ENCODE data around the gene THAP11.

THAP11 gene

DNA sequence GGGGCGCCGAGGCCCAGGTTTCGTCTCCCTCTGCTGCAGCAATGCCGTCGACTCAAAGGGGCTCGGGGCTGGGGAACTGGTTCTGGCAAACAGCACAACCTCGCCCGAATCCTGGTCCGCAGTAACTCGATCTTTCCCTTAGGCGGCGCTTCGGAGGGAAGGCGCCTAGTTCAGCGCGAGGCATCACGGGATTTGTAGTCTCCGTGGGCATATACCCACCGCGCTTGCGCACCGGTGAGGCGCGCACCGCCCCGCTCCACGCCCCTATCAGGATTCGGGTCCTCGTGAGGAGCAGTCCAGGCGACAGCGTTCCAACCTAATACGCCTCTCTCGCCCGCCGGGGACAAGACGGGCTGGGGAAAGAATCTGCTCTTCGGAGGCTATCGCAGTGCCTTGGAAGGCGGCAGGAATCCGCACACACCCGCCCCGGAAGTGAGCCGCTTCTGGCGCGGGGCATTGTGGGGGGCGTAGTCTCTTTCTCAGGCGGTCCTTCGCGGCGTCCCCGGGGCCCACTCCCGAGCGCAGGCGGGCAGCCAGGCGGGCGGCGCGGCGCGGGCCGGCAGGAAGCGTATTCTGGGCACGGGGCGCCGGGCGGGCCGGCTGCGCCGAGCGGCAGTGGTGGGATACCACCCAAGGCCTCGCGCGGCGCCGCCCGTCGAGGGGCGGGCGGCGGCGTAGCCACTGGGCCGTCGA is at the start of gene THAP11:
Gene THAP11, plus strand, starts transcription at position 505 of the 693 bp plus-strand sequence. CDS start 235 bp downstream, outside the sequence.
- peak; percentile 87 for DNase-seq (ENCODE audit: low read depth)

DNA sequence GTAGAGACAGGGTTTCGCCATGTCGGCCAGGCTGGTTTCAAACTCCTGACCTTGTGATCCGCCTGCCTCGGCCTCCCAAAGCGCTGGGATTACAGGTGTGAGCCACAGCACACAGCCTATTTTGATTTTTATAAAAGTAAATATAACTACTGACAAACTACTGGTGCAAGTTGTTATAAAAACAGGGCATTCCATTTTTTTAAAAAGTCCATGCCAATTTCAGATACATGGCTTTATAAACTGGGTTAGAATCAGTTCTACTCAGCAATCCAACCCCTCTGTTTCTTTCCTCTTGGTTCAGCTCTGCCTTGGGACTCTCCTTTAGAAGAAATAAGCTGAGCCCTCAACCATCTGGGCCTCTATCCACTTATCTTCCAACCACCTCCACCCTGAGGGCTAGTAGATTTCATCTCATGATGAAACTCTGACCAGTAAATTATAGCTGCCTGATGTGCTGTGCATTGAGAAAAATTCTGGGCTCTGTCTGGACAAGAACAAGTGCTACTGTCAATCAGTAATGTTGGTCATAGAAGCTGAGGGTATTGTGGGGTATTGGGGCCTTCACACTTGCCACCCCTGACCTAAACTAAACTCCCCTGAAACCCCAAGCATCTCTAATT is 45.9 kb upstream of the THAP11 start:
- no peak for DNase-seq (ENCODE audit: low read depth)

DNA sequence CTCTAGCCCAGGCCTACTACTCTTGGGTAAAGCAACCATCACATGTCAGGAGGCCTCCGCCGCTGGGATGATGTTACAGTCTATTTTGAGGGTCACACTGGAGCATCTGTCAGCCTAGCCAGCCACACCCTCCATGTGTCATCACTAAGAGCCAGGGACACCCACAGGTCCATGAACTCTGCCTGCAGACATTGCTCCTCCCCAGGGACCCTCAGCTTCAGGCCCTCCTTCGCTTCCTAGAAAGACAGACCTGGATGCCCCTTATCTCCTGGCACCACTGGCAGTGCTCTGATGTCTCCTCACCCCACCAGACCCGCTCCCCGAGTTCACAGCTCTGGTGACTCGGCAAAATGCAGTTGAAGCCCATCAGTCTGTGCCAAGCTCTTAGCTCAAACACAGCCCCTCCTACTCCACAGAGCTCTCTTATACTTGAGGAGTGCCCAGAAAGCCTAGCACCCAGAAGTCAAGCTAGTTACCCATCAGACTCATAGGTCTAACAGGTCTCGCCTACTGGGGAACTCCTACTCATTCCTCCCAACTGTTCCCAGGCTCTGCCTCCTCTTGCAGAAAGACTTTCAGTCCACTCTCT is 41.7 kb upstream of the THAP11 start:
- no peak for DNase-seq (ENCODE audit: low read depth)

DNA sequence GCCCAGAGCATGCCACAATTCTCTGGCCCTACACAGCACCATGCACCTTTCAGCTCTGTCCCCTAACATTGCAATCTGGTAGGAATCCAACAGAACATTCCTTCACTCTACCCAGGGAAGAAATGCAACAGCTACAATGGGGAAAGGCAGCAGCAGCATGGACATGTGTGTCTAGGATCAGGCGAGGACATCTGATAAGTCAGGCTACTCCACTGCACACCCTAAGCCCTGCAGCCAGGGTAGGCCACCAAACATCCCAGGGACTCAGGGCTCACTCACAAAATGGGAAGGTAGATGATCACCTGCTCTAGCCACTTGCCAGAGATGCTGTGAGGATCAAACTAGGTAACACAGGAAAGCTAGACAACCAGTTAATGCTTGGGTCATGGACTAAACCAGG is 40.9 kb upstream of the THAP11 start:
- DNase-seq (ENCODE audit: low read depth), result no peak

DNA sequence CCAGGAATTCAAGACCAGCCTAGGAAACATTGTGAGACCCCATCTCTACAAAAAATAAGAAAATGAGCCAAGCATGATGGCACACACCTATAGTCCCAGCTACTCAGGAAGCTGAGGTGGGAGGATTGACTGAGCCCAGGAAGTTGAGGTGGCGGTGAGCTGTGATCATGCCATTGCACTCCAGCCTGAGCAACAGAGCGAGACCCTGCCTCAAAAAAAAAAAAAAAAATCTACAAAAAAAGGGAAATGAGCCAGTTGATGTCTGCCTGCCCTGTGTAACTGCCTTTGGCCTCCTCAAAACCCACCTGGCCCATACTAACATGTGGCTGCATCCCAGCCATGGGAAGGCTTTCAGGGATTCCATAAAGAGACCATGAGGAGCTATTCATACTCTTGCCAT is 40.2 kb upstream of the THAP11 start:
- no peak for DNase-seq (ENCODE audit: low read depth)

DNA sequence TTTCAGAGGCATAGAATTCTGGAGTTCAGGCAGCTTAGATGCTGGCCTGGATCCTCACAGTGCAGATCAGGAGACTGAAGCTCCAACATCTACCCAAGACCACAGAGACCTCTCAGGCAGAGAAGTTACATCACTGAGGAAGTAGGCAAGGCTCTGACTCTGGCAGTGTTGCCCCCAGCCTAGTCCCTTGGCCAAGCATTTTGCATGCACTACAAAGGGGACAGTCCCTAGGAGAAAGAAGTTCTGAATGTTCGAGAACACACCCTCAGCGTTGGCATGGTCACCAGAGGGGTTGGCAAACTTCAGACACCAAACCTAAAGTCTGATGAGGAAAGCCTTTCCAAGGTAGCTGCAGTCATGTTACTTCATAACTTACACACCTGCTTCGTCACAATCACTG is 38.2 kb upstream of the THAP11 start:
- no peak for DNase-seq (ENCODE audit: low read depth)

DNA sequence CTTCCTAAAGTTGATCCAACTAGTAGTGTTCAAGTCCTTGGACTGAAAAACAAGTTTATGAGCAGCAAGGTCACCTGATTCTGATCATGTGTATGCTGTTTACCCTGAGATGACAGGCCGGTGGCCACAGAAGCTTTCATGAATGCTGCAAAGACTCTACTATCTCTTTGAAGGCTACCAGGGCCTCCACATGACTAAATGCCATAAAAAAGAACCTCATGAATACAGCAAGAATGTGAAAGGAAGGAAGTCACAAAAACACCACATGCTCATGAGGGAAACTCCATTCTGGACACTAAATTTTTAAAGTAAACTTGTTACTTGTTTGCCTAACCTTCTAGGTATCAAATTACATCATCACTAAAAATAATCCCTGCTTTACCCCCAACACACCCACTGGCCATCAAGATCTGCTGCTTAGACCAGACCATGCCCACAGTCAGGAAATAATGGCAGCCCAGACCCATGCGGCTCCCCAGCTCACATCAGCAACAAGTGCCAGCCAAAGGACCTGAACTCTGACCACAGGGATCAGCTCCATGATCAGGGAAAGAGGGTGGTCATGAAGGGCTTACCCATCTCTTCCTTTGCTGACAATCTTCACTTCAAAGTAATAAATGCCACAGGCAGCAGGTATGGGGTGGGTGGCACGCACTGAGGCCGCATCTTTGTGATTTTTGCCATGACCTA is 37.1 kb upstream of the THAP11 start:
- no peak for DNase-seq (ENCODE audit: low read depth)

DNA sequence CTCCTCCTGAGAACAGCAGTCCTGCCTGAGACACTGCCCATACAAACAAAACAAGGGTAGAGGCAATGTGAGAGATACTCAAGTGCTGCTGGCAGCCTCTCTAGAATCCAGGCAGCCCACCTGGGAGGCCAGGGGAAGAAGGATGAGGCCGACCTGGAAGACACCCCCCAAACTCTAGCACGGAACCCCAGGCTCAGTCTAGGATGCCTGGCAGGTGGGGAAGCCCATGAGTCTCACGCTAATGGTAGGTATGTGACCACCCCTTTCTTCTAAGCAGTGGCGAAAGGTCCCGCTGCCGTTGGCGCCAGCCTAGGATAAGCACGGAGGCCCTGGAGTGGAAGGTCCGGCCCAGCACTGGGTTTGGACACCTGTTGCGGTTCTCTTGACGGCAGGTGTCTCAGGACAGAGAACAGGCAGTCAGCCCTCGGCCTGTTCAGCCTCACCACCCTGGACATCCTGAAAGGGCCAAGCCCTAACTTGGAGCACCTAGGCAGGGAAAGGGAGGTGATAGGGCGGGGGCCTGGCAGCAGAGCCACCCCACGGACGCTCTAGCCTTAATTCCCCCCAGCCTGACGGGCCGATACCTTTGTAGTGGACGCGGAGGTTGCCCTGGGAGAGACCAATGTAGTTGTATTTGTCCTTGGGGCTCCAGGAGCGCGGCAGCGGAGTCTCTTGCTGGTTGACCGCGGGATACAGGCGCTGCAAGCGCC is 36.2 kb upstream of the THAP11 start:
- no peak for DNase-seq (ENCODE audit: low read depth)

DNA sequence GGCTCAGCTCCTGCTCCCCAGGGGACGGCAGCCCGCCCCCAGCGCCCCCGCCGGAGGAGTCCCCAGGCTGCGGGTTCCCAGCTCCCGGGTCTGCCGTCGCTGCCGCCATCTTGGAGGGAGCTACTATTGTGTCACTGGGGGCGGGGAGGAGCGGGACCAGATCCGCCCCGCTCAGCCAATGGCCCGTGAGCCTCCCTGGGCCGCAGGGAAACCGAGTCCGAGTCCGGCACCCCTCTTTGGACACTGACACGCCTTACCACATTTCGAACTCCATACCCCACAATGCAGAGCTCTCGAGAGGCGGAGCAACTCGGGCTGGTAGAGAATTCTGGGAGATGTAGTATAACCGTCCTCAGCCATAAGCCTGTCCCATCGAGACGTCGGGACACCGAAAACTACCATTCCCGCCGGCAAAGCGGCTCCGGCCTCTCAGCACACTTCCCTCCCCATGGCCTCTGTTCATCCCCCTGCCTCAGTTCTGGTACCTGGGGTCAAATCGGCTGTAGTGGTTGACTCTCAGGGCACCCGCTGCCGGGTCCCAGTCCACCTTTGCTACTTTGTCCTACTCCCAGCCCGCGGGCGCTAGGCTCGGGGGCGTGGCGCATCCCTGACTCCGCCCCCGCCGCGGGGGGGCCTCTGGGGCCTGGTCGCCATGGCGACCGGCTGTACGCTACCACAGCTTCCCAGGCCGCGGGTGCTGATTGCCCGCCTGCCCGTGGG is 35.5 kb upstream of the THAP11 start, which contains the start of the genes RANBP10 and TSNAXIP1:
Gene RANBP10, minus strand, starts transcription at position 133 of the 720 bp plus-strand sequence. Its CDS starts 24 bp downstream, at position 109.
Gene TSNAXIP1, plus strand, starts transcription at position 462 of the 720 bp plus-strand sequence. CDS start 261 bp downstream, outside the sequence.
- peak; percentile 89 for DNase-seq (ENCODE audit: low read depth)

DNA sequence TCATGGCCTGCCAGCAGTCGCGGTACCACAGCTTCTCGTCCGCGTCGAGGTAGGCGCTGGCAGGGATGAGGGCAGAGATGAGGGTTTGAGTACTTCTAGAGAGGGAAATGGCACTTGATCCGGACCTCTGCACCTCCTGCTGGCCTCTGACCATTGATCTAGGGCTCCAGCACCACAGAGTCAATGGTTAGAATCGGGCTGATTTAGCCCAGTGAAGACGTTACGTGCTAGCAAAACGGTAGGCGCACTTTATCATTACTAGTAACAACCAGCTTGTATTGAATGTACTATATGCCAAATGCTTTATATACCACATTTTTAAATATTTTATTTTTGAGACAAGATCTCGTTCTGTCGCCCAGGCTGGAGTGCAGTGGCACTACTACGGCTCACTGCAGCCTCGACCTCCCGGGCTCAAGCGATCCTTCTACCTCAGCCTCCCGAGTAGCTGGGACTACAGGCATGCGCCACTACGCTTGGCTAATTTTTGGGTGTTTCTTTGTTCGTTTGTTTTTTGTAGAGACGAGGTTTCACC is 34.9 kb upstream of the THAP11 start:
- DNase-seq (ENCODE audit: low read depth), result no peak

DNA sequence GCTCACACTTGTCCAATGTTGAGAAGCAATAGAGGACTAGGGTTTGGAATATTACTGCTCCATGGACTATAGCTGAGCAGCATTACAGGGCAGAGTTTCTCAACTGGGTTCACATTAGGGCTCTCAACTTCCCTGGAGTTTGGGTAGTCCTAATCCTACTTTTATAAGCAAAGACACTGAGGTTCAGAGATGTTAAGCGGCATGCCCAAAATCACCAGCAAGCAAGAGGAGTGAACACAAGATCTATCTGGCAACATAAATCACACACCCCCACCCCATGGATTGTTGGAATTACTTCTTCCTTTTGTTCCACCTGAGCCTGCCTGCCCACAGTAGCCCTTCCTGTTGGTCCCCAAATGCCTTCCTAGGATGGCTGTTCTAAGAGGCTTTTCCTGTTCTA is 30.2 kb upstream of the THAP11 start:
- DNase-seq (ENCODE audit: low read depth), result no peak

DNA sequence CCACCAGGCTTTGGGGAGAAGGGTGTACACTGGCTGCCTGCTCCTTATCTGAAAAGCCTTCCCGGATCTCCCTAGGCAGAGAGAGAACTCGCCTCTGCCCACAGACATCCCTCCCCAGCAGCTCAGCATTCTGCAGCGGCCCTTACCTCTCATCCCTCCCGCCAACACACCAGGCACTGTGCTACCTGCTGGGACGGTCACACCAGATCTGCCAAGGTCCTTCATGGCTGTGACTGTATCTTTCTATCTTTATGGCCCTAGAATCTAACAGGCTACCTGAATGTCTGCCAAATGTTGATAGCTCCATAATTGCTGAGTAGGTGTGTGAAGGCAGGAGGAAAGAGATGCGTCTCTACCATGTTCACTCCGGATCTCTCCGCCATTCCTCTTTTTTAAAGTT is 27.6 kb upstream of the THAP11 start:
- DNase-seq (ENCODE audit: low read depth), result no peak

DNA sequence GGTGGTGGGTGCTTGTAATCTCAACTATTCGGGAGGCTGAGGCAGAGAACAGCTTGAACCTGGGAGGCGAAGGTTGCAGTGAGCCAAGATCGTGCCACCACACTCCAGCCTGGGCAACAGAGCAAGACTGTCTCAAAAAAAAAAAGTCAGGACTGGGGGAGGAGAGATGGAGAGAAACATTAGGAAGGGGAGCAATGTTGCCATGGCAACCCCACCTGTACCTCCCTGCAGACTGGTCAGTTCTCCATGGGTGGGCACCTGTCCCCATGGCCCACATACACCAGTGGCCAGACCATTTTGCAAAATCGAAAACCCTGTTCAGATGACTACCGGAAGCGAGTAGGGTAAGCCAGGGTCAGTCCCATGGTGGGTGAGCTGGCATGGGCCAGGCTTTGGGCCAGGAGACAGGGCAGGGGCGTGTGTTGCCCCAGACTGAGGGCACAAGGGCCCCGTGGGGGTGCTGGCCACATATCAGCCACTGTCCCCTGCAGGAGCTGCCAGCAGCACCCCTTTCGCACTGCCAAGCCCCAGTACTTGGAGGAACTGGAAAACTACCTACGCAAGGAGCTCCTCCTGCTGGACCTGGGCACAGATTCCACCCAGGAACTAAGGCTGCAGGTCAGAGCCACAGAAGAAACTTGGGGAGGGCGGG is 21.4 kb upstream of the THAP11 start:
- DNase-seq (ENCODE audit: low read depth), result no peak

DNA sequence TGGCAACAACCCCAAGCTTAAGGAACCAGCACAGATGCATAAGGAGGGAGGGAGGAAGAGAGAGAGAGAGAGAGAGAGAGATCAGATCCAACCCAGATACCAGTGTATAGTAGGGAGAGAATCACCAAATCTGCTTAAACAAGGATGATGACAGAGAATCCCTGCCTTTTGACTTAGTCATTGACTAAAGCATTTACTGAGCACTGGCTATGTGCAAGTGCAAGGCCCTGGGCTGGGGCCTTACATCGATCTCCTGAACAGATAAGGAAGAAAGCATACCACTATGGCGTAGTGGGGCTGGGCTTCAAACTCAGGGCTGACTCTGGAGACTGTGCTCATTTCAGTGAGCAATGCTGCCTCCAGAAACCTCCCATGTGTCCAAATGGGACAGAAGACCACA is 19.6 kb upstream of the THAP11 start:
- no peak for DNase-seq (ENCODE audit: low read depth)

DNA sequence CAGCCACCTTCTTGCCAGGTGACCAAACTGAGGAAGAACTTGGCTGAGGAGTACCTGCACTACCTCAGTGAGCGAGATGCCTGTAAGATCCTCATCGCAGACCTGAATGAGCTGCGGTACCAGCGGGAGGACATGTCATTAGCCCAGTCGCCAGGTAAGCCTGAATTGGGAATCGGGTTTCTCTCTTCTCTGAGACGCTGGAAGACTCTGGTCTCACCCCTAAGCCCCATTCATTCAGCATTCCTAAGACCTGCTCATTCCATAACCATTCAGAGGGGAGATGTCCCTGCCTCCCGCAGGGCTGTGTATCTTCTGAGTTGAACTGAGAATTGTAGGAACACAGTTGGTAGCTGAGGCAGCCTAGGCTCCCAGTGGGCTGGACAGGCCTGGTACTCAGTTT is 17.0 kb upstream of the THAP11 start:
- no peak for DNase-seq (ENCODE audit: low read depth)

DNA sequence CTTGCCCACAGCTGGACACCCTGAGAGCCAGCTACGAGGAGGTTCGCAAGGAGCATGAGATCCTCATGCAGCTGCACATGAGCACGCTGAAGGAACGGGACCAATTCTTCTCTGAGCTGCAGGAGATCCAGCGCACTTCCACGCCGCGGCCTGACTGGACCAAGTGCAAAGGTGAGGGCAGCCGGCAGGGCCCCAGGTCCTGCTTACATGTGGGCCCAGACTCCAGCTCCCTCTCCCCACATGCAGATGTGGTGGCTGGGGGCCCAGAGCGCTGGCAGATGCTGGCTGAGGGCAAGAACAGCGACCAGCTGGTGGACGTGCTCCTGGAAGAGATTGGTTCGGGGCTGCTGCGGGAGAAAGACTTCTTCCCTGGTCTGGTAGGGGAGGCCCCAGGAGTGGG is 16.2 kb upstream of the THAP11 start:
- no peak for DNase-seq (ENCODE audit: low read depth)

DNA sequence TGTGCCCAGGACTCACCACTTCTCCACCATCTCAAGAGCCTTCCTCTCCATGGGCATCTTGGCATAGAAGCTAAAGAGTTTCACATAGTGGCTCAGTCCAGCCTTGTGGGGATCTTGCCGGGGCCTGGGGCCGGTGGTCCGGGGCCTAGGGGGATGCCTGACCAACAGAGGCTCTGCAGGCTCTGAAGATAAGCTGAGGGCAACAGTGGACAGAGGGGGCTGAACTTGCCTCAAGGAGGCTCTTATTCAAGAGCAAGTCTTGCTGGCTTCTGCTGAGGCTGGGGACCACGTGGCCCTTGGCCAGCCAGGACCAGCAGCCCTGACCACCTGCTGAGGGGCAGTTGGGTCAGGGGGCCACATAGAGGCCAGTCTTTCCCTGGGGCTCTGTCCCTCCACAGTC is 13.5 kb upstream of the THAP11 start:
- no peak for DNase-seq (ENCODE audit: low read depth)

DNA sequence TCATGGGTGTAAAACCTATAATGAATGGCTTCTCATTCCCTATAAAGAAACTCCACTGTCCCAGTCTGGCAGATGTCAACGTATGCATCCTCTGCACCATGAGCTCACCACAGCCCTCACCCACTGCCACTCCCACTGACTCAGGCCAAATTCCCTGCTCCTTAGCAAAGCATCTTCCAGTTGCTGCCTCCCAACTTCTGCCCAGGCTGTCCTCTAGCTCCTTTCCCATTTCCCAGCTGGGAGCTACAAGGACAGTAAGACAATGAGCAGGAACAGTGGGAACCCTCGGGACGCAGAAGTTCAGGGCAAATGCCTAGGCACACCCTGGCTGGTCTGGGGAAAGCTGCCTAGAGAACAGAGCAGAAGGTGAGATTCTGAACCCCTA is 9.1 kb upstream of the THAP11 start:
- DNase-seq (ENCODE audit: low read depth), result no peak

DNA sequence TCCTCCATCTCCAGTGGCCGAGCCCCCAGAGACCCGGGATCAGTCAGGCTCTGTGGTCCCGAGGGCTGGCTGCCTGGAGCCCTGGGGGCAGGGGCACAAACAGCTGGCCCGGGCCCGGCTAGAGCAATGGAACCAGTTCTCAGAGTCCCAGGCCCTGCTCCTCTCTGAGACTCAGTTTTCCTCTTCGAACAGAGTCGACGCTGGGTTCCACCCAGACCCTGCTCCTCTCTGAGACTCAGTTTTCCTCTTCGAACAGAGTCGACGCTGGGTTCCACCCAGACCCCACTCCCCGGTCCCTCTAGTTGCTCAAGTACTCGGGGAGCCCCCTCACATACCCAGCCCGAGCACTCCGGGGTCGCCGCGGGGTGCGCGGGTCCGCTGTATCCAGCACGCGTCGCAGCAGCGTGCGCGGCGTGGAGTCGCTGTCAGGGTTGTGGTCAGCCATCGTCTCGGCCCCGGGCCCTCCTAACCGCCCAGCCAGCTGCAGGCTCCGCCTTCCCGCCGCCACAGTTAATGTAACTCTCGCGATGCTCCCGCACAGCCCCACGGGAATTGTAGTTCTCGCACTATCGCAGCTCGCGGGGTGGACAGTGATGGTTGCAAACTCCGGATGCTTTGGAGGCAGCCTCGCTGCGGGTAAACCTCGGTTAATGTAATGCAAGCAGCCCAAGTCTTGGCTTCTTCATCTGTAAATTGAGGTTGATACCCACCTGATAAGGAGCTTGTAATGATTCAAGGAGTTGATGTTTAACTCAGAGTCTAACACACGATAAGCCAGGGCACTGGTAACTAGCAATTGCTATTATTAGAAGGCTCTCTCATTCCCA is 8.5 kb upstream of the THAP11 start:
- peak; percentile 81 for DNase-seq (ENCODE audit: low read depth)

DNA sequence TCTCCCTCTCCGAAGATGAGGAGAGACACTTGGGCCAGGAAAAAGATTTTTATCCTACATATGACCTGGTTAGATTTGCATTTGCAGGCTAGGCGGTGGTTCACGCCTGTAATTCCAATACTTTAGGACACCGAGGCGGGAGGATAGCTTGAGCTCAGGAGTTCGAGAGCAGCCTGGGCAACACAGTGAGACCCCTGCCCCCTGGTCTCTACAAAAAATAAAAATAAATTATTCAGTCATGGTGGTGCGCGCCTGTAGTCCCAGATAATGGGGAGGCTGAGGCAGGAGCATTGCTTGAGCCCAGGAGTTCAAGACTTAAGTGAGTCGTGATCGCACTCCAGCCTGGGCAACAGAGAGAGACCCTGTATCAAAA is 7.9 kb upstream of the THAP11 start:
- DNase-seq (ENCODE audit: low read depth), result no peak

Data from stimulated activated CD8-positive, alpha-beta memory T cell treated with anti-CD3 and anti-CD28 coated beads, Interleukin-12 subunit alpha, Interleukin-12 subunit beta, amount 100 ng/mL, for 4 hours (primary cell).